Dermis blood vessel endothelial cell (primary cell): ENCODE measurements around the gene WDR49. TPM values are rescaled to one million over a fixed set of nuclear protein-coding genes. Genes with fewer than 3 reads are reported as not detected.
"Not testable (repeated sequence)": the region's sequence is repeated elsewhere in the genome, so short reads cannot be mapped to it uniquely, and the experiment has no call there.

Source experiments
- DNase-seq: peaks from one replicate; pipeline ENCODE4 v3.0.0; 2010
- total RNA-seq: library from RNA; depleted of rRNA; stranded (reverse); fragments of >200 nt; gene quantifications from 2 replicates; pipeline ENCODE4 v1.2.3, GENCODE V29; 2014

The WDR49 gene
- 0.09 and 0.51 TPM in 2 replicates for total RNA-seq

DNA sequence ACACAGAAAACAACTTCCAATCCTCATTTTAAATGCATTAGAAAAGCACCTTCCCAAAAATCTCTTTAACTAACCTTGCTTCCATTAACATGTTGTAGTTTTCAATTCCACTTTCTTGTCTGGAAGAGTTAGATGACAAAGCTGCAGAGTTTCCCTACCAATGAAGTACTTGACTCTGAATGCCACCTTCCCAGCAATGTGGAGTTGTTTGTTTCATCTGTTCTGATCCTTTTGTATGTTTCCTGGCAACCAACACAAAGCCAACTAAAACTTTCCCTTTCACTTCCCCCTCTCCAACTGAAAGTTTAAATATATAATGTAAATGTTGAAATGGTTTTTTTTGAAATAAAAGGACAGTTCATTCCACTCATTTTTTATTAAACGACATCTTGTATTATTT, at the start of gene WDR49:
Gene WDR49 (minus strand): TSS at position 183 of the 400 bp plus-strand sequence. CDS start 517 bp downstream, outside the sequence.
- DNase-seq = peak; percentile 24

DNA sequence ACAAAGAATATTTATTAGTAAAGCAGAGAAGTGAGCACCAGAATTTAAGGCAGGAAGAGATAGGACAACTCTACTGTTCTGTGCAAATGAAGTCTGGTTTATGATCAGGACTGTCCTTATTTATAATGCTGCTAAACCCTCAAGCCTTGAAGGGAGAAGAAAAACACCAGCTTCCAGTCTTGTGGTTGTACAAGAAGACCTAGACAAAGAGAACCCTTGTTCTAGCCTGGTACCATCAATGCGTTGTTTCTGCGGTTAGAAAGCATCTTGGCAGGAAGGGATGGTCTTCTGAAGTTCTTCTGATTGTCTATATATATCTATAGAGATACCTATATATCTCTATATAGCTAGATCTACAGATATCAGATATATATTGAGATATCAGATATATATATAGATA, 47.2 kb upstream of the WDR49 start:
- no peak for DNase-seq

DNA sequence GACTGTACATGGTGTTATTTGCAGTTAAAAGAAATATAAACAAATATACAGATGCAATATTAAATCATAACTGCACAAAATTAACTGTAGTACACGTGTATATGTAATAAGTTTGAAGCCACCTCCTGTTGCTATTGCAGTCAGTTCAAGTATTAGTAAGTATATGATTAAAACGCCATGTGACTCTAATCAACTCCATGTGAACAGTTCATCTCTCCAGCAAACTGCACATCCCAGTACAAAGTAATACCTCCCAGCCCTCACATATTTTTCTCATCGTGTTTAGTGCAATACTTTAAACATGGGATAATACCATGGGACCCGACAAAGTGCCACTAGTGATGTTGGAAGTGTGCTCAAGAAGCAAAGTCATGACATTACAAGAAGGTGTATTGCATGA, 46.3 kb upstream of the WDR49 start:
- DNase-seq = no peak

DNA sequence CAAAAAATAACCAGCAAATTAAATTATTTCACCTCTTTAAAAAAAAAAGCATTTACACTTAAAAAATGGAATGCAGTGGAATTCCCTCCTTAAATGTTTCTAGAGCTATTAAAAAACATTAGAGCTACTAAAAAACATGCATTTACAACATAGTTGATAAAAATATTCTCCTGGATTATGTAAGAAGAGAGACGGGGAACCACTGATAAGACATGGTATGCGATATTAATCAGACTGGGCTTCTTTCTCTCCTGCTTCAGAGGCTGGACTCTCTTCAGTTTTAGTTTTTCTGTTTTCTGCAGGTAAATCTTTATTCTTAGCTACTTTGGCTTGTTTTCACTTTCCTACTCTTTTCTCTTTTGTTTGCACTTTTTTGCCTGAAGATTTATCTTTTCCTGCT, 40.4 kb upstream of the WDR49 start:
- DNase-seq = no peak

DNA sequence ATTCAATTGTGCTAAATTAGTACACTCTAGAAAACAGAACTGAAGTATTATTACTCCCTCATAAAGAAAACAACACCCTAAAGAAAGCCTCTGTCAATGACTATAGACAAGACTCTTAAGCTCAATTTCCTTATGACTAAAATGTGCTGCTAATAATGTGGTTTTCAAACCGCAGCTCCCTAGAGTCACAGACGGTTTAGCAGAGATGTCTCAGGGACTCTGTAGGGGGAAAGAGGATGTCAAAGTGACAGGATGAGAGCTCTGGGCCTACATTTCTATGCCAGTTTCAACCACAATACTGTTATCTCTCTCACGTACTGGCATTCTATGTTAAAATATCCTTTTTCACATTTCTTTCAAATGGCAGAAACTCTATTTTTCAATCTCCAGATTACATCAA, 37.6 kb upstream of the WDR49 start:
- no peak for DNase-seq

DNA sequence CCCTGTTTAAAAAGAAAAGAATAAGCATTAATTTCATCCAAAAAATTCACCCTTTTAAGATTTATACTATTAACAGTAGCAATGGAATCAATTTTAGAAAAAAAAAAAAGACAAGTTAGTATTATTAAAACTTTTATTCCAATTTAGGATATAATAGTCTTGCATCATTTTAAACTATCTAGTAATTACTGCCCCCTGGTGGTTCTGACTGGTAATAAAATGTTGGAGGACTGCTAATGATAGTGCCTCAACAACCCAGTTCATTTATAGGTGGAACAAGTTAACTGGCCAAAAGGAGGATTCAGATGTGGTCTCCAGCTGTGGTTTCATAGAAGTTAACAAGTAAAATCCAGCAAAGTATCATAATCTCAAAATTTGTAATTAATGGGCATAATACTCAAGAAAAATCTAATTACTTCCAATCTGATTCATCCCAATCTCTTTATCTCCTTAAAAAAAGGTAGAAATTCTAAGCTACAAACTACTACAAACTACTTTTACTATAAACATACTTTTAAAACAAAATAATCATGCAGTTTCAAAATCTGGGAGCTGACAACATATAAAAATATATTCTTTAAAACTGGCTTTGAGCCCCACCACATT, 30.7 kb upstream of the WDR49 start:
- DNase-seq = peak; percentile 80

DNA sequence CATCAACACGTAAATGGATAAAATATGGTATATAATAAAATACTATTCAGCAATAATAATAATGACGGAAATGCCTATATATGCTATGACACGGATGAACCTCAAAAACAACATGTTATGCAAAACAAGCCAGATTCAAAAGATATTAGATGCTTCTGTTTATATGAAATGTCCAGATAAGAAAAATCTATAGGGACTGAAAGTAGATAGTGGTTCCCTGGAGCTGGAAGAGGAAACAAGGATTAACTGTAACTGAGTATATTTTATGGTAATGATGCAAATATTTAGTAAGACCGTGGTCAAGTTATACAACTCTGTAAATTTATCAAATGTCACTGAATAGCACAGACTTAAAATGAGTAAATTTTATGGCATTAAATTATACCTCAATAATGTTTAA, 25.8 kb upstream of the WDR49 start:
- no peak for DNase-seq

DNA sequence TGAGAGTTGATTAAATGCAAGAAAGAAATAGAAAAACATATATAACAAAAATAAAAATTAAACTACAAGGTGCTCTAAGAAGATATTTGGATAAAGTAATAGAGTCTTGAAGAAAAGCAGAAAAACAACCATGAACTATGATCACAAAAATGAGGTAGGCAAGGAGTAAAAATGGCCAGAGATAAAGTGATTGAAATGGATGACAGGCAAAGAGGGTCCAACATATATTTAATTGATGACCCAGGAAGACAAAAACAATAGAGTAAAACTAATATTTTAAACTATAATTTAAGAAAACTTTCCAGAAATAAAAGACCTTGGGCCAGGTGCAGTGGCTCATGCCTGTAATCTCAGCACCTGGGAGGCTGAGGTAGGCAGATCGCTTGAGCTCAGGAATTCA, 22.1 kb upstream of the WDR49 start:
- peak; percentile 3 for DNase-seq

DNA sequence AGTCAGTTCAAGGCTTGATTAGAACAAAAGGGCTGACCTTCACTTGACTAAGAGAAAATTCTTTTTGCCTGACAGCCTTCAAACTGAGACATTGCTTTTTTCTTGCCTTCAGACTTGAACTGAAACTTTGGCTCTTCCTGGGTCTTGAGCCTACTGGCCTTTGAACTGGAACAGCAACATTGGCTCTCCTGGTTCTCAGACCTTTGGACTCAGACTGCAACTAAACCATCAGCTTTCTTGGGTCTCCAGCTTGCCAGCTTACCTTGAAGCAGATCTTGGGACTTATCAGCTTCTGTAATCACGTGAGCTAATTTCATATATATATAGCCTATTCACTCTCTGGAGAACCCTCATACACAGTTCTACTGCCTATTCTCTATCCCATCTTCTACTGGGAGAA, 19.5 kb upstream of the WDR49 start:
- no peak for DNase-seq

DNA sequence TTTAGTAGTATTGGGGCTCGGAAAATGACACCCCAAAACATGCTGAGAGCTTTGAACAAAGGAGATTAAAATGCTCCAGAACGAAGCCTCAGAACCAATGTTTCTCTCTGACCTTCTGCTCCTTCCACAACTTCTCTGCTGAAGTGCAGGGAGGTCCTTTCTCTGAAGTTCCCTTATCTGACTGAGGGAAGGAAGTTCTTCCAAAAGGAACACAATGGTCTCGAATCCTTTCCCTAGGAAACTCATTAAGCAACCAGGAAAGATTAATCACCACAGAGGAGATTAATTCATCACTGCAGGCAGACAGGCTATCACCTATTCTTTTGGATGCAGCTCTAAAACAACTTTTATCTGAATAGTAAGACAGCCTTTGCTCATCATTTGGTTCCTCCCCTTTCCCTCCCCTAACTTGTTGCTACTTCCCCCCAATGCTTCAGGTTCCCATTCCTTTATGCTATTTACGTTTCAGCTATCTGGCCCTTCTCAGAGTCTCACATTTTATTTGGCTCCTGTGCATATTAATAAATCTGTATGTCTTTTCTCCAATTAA, 18.2 kb upstream of the WDR49 start:
- peak; percentile 66 for DNase-seq

DNA sequence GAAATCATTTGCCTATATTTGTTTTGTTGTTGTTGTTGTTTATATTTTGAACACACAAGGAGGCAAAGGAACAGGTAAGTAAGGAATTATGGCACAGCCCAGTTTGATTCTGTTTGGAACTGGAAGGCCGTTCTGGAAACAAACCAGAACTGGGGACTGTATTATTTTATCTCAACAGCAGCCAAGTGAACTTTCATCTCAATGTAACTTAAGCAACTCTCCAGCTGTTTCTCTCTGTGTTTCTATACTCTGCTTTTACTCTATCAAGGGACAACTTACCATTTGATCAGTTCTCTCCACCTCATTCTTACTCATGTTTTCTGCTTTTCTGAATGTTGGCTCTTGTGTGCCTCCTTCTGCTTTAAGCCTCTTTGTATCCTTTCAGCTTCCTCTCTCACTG, 16.0 kb upstream of the WDR49 start:
- DNase-seq = no peak

DNA sequence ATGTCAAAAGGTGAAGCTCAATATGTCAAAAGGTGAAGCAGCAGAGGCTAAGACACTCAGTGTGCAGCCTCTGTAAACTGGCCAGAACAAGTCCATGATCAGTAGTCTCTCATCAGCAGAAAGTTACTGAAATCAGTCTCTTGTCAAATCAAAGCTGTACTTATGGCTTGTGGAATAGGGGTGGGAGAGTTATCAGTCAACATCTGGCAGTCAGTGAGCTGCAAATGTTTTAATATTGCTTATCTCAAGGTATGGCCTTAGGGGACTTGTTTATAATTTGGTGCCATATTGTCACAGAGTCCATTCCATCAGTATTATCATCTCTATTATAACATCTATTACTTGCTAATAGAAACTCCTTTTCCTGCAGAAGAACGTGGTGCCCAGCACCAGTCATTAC, 14.9 kb upstream of the WDR49 start:
- no peak for DNase-seq

DNA sequence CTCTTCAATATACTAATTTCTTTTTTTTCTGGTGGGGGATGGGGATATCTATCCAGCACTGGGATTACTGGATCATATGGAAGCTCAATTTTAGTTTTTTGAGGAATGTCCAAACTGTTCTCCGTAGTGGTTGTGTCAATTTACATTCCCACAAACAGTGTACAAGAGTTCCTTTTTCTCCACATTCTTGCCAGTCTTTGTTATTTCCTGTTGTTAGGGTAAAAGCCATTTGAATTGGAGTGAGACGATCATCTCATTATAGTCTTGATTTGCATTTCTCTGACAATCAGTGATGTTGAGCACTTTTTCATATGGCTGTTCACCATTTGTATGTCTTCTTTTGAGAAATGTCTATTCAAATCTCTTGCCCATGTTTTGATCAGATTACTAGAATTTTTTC, 12.8 kb upstream of the WDR49 start:
- no peak for DNase-seq

DNA sequence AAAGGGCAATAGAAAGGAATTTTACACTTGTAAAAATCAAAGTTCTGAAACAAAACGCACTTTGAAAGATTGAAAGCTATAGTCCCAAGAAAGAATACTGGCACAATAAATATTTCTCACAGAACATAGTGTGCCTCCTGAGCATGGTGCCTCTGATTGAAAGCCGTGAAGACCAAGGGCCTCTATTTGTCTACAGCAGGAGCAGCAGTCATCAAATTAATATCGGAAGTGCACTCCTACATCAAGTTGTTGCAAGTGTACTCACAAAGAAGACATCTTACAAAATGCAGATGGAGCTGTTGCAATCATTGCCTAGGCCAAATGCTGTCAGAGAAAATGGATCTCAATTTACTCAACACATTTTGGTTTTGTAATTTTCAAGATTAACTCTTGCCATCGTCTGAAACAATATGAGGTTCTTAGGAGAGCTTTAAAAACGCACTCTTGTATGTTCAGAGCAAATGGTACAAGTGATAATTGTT, 9.2 kb upstream of the WDR49 start:
- DNase-seq = no peak

DNA sequence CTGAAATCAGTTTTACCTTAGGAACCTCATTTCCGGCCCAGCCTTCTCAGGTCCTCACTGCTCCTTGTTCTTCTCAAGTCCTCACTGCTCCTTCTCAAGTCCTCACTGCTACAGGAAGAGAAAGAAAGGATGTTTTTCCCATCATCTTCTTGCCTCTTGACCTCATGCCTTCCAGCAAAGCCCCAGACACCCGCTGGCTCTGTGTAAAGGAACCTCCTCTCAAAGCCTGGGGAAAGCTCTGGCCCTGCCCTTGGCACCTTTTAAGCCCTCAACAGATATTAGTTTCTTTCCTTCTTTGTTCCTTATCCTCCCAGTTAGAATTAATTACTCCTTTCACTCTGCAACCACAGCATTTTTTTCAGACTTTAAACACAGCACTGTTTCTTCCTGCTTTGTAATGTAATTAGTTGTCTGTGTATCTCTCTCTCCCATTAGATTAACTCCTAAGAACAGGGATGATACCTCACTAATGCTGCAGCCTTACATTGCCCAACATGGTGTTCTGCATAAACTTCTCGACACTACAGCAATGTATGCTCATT, 4.0 kb upstream of the WDR49 start:
- DNase-seq = no peak

DNA sequence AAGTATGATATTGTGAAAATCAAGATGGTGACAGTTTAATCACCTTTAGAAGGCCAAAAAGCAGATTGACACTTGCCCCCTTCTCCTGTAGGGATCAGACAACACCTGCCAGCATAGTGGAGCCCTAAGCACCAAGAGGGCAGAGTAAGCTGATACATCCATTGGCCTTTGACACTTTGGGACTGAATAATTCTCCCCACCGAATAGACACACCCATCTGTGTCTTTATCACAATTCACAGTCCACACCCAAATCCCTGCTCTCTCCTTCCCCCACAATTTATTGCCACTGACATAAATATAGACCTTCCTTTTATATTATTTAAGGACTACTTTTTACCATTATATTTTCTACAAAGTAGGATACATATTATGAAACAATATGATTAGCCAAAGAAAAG, 3.1 kb upstream of the WDR49 start:
- no peak for DNase-seq

DNA sequence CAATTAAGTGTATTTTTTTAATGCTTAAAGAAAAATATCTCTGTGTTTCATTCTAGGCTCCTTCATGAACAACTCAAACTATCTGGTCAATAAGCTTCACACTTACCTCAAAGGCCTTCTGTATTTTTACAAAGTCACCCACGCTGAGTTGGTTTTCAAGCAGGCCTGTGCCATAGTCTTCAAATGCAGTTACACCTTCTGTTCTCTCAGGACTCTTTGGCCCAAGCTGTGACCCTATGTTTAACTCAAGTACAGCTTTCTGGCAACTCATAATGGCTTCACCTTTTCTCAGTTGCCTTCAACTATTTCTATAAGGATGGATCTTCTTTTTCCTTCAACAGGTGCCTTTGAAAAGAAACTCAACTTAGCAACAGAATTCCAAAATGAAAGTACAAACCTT, 587 bp downstream of the WDR49 start:
- DNase-seq = no peak

DNA sequence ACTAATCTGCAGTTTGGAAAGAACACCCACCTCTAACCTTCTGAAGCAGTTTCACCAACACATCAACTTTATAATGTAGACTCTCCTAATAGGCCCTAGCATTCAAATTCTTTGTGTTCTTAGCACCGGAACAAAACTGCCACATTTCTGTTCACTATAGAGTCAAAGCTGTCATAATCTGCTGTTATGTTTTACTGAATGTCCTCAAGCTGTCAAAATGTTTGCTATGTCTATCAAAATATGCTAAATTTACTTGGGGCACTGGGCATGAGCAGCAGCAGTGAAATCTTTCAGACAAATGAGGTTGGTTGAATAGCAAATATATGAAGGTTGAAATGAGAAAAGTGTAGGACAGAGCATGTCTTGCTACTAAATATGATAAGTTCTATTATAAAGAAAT, 1.9 kb downstream of the WDR49 start:
- no peak for DNase-seq

DNA sequence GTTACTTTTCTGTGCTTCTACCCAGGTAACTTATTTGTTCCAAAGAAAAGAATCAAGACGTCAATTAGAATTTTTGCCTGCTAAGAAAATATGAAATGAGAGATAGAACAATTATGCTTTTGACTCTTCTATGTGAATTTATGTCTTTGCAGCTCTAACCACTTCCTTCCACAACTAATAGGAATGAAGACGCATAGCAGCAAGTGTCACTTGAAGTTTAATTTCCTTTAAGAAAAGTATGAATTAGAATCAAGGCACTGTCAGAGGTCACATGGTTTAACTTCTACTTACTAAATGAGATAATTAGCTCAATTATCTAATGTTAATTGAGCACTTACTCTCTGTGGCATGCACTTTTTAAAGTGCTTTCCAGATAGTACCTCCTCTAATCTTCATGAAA, 3.3 kb downstream of the WDR49 start:
- no peak for DNase-seq

DNA sequence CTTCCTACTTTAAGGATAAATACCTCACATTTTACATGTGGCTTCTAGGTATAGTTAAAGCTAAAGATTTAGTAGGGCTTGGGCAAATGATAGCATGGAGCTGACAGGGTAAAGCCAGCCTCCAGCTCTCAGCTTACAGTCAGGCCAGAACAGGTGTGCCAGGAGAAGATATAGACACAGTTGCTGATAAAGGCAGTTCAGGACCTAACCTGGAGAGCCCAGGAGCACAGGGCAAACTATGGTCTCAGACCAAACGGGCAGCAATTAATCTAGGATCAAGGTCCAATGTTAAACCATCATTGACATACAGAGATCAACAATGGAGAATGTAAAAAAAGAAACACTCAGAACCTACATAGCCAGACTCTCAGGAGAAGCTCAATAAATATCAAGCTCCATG, 4.0 kb downstream of the WDR49 start:
- no peak for DNase-seq

DNA sequence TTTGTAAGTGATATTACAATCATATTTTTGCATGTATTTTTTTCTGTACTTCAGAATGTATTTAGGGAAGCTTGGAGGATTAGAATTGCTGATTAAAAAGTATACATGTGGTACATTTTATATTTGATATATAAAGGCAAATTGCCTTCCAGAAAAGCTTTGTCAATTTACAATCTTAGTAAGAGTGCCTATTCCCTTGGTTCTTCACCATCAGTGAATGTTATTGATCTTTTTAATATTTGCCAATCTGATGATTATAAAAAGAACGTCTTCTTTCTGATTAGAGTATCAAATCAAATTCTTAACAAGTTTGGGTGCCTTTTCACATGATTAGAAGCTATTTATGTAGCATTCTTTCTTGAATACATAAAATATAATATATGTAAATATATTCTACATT, 9.1 kb downstream of the WDR49 start:
- DNase-seq = no peak

DNA sequence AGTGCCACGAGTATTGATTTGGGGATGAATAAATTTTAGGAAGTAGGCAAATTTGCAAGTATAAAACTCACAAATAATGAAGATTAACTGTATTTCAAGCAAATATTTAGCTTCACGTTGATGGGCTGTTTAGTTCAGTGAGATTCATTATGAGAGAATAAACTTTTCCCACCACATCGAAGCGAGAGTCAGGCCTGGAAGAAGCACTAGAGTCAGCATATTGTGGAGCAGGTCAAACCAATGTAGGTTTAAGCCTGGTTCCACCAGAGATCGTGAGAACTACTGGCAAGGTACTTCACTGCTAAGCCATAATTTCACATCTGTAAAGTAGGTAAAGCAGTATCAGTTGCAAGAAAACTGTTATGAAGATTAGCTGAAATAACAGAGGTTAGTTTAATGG, 22.3 kb downstream of the WDR49 start:
- no peak for DNase-seq

DNA sequence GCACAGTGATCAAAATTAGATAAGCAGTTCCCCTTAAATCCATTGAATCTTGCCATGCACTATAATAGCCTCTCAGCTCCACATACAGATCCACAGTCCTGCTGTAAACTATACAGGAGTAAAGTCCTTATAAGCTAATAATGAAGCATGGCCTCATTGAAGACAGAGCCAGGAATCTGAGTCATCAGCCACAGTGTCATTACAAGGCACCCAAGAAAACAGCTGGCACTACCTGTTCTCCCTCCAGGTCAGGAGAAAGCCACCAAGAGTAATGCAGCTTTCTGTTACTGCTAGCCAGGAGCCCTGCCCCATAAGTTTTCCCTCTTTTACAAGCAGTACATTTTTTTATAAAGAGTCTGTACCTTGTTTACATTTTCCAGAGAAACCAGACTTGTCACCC, 27.3 kb downstream of the WDR49 start:
- no peak for DNase-seq

DNA sequence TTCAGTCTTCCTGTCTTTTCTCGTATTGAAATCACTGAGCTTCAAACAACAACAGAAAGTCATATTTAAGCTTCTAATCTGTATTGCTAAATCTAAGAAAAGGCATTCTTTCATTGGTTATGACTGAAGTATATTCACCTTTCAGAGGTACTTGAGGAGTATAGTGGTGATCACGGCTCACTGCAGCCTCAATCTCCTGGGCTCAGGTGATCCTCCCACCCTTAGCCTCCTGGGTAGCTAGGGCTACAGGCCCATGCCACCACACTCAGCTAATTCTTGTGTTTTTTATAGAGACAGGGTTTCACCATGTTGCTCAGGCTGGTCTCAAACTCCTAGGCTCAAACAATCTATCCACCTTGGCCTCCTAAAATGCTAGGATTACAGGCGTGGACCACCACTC, 38.7 kb downstream of the WDR49 start:
- DNase-seq = no peak

DNA sequence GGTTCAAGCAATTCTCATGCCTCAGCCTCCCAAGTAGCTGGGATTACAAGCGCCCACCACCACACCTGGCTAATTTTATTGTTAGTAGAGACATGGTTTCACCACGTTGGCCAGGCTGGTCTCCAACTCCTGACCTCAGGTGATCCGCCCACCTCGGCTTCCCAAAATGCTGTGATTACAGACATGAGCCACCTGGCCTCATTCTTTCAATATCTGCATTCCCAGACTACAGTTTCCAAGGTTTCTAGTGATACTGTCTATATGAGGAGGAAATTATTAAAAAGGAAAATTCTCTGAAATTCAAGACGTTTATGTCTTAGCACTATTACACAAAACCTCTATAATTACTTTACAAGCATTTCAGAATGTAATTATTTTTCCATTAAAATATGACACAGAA, 39.5 kb downstream of the WDR49 start:
- DNase-seq = not testable (repeated sequence)
